Stomach smooth muscle (tissue), 2 donors: ENCODE data around the gene METTL15.
A peak's percentile ranks its signal among the peaks of the same experiment; 100 is the strongest.
"Not testable (repeated sequence)": the region's sequence is repeated elsewhere in the genome, so short reads cannot be mapped to it uniquely, and the experiment has no call there.

ENCODE experiments used
- H3K27ac ChIP-seq: one replicate; pipeline ENCODE4 v1.7.0; 2013; ENCODE audit warnings: mild to moderate bottlenecking, low read length, inconsistent platforms
- H3K27me3 ChIP-seq, 2 donors: one replicate each; pipeline ENCODE4 v1.7.0; 2013; ENCODE audit warnings: low read length in 2 of 2; ENCODE audit not compliant: insufficient read depth in 2 of 2, control insufficient read depth in 1 of 2
- H3K36me3 ChIP-seq, 2 donors: one replicate each; pipeline ENCODE4 v1.7.0; 2013; ENCODE audit warnings: low read length in 2 of 2; ENCODE audit not compliant: control insufficient read depth in 2 of 2, insufficient read depth in 2 of 2
- H3K4me1 ChIP-seq: one replicate; pipeline ENCODE4 v1.7.0; 2013; ENCODE audit warnings: low read length; ENCODE audit not compliant: control insufficient read depth, insufficient read depth
- H3K4me3 ChIP-seq, 2 donors: one replicate each; pipeline ENCODE4 v1.7.0; 2013; ENCODE audit warnings: low read length in 2 of 2
- H3K9ac ChIP-seq, 2 donors: one replicate each; pipeline ENCODE4 v1.7.0; 2013; ENCODE audit warnings: low read length in 2 of 2, mild to moderate bottlenecking in 1 of 2
- H3K9me3 ChIP-seq, 2 donors: one replicate each; pipeline ENCODE4 v1.7.0; 2013; ENCODE audit warnings: low read length in 2 of 2; ENCODE audit not compliant: control insufficient read depth in 2 of 2
- donor health status: healthy.
- donor health status: Pancreatic carcinoma.

The METTL15 gene

GRCh38 chr11:28110108-28110820 lies 2.1 kb downstream of the METTL15 start:
- Histone ChIP-seq H3K4me1 (peaks cover 11% of the 10 kb centered on the region), H3K9ac (peak overlapping the region; percentile 90 to 91), H3K27ac (peak overlapping the region; percentile 68), H3K9me3 (no peaks in the 10 kb centered on the region), H3K4me3 (peak overlapping the region; percentile 83 to 97), H3K27me3 (no peaks in the 10 kb centered on the region), H3K36me3 (peaks cover 3% of the 10 kb centered on the region in 2 donors)

- H3K9ac ChIP-seq, result peak overlapping the region; percentile 90 to 91
- H3K4me3 ChIP-seq, result peak overlapping the region; percentile 83 to 97
- H3K27ac ChIP-seq, result peak overlapping the region; percentile 68
- peaks cover 11% of the 10 kb centered on the region for H3K4me1 ChIP-seq
- no peaks in the 10 kb centered on the region for H3K27me3 ChIP-seq
- peaks cover 3% of the 10 kb centered on the region in 2 donors for H3K36me3 ChIP-seq
- no peaks in the 10 kb centered on the region for H3K9me3 ChIP-seq
Measured at GRCh38 chr11:28110821-28111200, 2.6 kb downstream of the METTL15 start.

- Histone ChIP-seq H3K9ac (no peak overlapping the region), H3K9me3 (no peaks in the 10 kb centered on the region), H3K27me3 (no peaks in the 10 kb centered on the region), H3K36me3 (peaks cover 3% of the 10 kb centered on the region in 2 donors), H3K4me3 (no peak overlapping the region), H3K4me1 (peaks cover 6% of the 10 kb centered on the region), H3K27ac (no peak overlapping the region)
Measured at GRCh38 chr11:28114116-28114515, 5.9 kb downstream of the METTL15 start.

GRCh38 chr11:28114731-28115130 lies 6.5 kb downstream of the METTL15 start:
- no peak overlapping the region for H3K4me3 ChIP-seq
- no peaks in the 10 kb centered on the region for H3K27me3 ChIP-seq
- peaks cover 6% of the 10 kb centered on the region for H3K4me1 ChIP-seq
- H3K36me3 ChIP-seq, result peaks cover 3% of the 10 kb centered on the region in 2 donors
- H3K9me3 ChIP-seq, result no peaks in the 10 kb centered on the region
- no peak overlapping the region for H3K27ac ChIP-seq
- no peak overlapping the region for H3K9ac ChIP-seq

GRCh38 chr11:28117712-28118111 lies 9.5 kb downstream of the METTL15 start:
- Histone ChIP-seq H3K27ac (no peak overlapping the region), H3K9me3 (no peaks in the 10 kb centered on the region), H3K4me1 (no peaks in the 10 kb centered on the region), H3K36me3 (peaks cover 3% of the 10 kb centered on the region in 2 donors), H3K9ac (no peak overlapping the region), H3K4me3 (no peak overlapping the region), H3K27me3 (no peaks in the 10 kb centered on the region)

GRCh38 chr11:28123151-28123581 lies 15.0 kb downstream of the METTL15 start:
- Histone ChIP-seq H3K9me3 (no peaks in the 10 kb centered on the region), H3K4me3 (no peak overlapping the region), H3K36me3 (peaks cover 0 to 4% of the 10 kb centered on the region in 2 donors), H3K27ac (no peak overlapping the region), H3K9ac (no peak overlapping the region), H3K27me3 (no peaks in the 10 kb centered on the region), H3K4me1 (no peaks in the 10 kb centered on the region)

- Histone ChIP-seq H3K27me3 (no peaks in the 10 kb centered on the region), H3K4me1 (no peaks in the 10 kb centered on the region), H3K4me3 (no peak overlapping the region), H3K27ac (no peak overlapping the region), H3K36me3 (peaks cover 3 to 6% of the 10 kb centered on the region in 2 donors), H3K9ac (no peak overlapping the region), H3K9me3 (no peaks in the 10 kb centered on the region)
Measured at GRCh38 chr11:28132548-28132947, 24.4 kb downstream of the METTL15 start.

GRCh38 chr11:28133146-28133545 lies 25.0 kb downstream of the METTL15 start:
- Histone ChIP-seq H3K4me3 (no peak overlapping the region), H3K9me3 (no peaks in the 10 kb centered on the region), H3K9ac (no peak overlapping the region), H3K4me1 (no peaks in the 10 kb centered on the region), H3K27me3 (no peaks in the 10 kb centered on the region), H3K36me3 (peaks cover 3 to 6% of the 10 kb centered on the region in 2 donors), H3K27ac (no peak overlapping the region)

GRCh38 chr11:28136157-28136556 lies 28.0 kb downstream of the METTL15 start:
- H3K36me3 ChIP-seq, H3K27me3 ChIP-seq, H3K9me3 ChIP-seq, H3K9ac ChIP-seq, H3K4me3 ChIP-seq, H3K27ac ChIP-seq, H3K4me1 ChIP-seq: not testable (repeated sequence)

GRCh38 chr11:28137366-28137765 lies 29.2 kb downstream of the METTL15 start:
- Histone ChIP-seq H3K4me3 (no peak overlapping the region), H3K27ac (no peak overlapping the region), H3K9me3 (peaks cover 0 to 9% of the 10 kb centered on the region in 2 donors), H3K36me3 (peaks cover 2 to 9% of the 10 kb centered on the region in 2 donors), H3K9ac (no peak overlapping the region), H3K27me3 (no peaks in the 10 kb centered on the region), H3K4me1 (no peaks in the 10 kb centered on the region)

GRCh38 chr11:28137832-28138231 lies 29.6 kb downstream of the METTL15 start:
- H3K9me3 ChIP-seq, result peaks cover 0 to 9% of the 10 kb centered on the region in 2 donors
- H3K4me1 ChIP-seq, result no peaks in the 10 kb centered on the region
- H3K9ac ChIP-seq, result no peak overlapping the region
- H3K36me3 ChIP-seq, result peaks cover 2 to 9% of the 10 kb centered on the region in 2 donors
- no peaks in the 10 kb centered on the region for H3K27me3 ChIP-seq
- H3K4me3 ChIP-seq, result no peak overlapping the region
- H3K27ac ChIP-seq, result no peak overlapping the region
